Heart right ventricle (tissue), 16 donors: Measurements from ENCODE around the gene ERBB4. TPM values are rescaled to one million over a fixed set of nuclear protein-coding genes. Genes with fewer than 3 reads are reported as not detected.

Experiments
- ATAC-seq, 8 donors: fragments of 200-7000 bp; cut with Tn5 transposase; one replicate each; pipeline ENCODE4 v1.9.1; 2020; ENCODE audit warnings: mild to moderate bottlenecking in 8 of 8, moderate library complexity in 8 of 8, moderate number of reproducible peaks in 1 of 8
- DNase-seq, 2 donors: peaks; one replicate each; pipeline ENCODE4 v3.0.0-alpha.2; 2020
- H3K27ac ChIP-seq, 10 donors: fragments of 200-600 bp; sonication (generic) in 2 of 10; one replicate each; pipeline versions ENCODE4 v1.5.0 to v1.8.0; 2020 to 2022; ENCODE audit warnings: mild to moderate bottlenecking in 3 of 10
- H3K27me3 ChIP-seq, 7 donors: fragments of 200-600 bp; one replicate each; pipeline ENCODE4 v1.8.0; 2021 to 2022; ENCODE audit warnings: mild to moderate bottlenecking in 2 of 7
- H3K36me3 ChIP-seq, 9 donors: fragments of 200-600 bp; sonication (generic) in 1 of 9; one replicate each; pipeline versions ENCODE4 v1.5.0 to v1.8.0; 2020 to 2022; ENCODE audit warnings: mild to moderate bottlenecking in 2 of 9
- H3K4me1 ChIP-seq, 9 donors: fragments of 200-600 bp; sonication (generic) in 1 of 9; one replicate each; pipeline versions ENCODE4 v1.5.0 to v1.8.0; 2020 to 2022; ENCODE audit warnings: mild to moderate bottlenecking in 4 of 9
- H3K4me3 ChIP-seq, 10 donors: fragments of 200-600 bp; sonication (generic) in 2 of 10; one replicate each; pipeline versions ENCODE4 v1.5.0 to v1.8.0; 2020 to 2022; ENCODE audit warnings: mild to moderate bottlenecking in 7 of 10, moderate library complexity in 2 of 10
- H3K9me3 ChIP-seq, 11 donors: fragments of 200-600 bp in 10 of 11; sonication (generic) in 2 of 11; one replicate each; pipeline versions ENCODE4 v1.5.0 to v1.8.0; 2013 to 2022; ENCODE audit warnings: mild to moderate bottlenecking in 2 of 11, control low read depth in 1 of 11, moderate library complexity in 1 of 11
- CTCF ChIP-seq, 9 donors: fragments of 200-600 bp; sonication (generic) in 2 of 9; IDR thresholded peaks; one replicate each; pipeline versions ENCODE4 v1.5.0 to v1.8.0; 2021 to 2022; ENCODE audit warnings: antibody characterized with exemption in 9 of 9, mild to moderate bottlenecking in 5 of 9, moderate library complexity in 1 of 9
- WGBS, 2 donors: extraction: QIAGEN DNeasy Blood & Tissue Kit; methylation state at CpG; one replicate each; pipeline ENCODE4 v1.1.7; 2013; ENCODE audit warnings: inconsistent platforms in 1 of 2; 5-methylcytosine and 5-hydroxymethylcytosine counted together
- intact Hi-C, 10 donors: fragments of 100-400 bp; cut with DNase I; formaldehyde crosslinking; loops; one replicate each; pipeline versions ENCODE4 v1.11.1 to v1.14.2; 2022
- polyA plus RNA-seq, 2 donors: library from polyadenylated mRNA; stranded (reverse); fragments of 200-250 nt; gene quantifications; one replicate each; pipeline ENCODE4 v1.2.3, GENCODE V29; 2013
- total RNA-seq, 10 donors: library from RNA; stranded (reverse); fragmentation: NEBNext Ultra II Directional in 3 of 10; extraction: Animal tissue kit (Norgen Biotek cat#: 25700) in 3 of 10; gene quantifications; one replicate each; pipeline versions ENCODE4 v1.2.1 to v1.2.4, GENCODE V29; 2021 to 2023
- donor health status: Arrhythmogenic right ventricular cardiomyopathy.
- donor health status: ischemic (EF 13 %, LVEDD 7.1; RV severe dilation, severe dysfunction).
- donor health status: healthy with polysubstance abuse.
- donor health status: DM: no; HTN: yes; CAD: no.
- donor health status: DM: no; HTN: no; CAD: no.
- donor health status: ischemic (EF 25% LVEDD 6.9; RV normal size, moderate dysfunction).
- donor health status: ischemic (EF 25% LVEDD 5.7; RV mildly dilated, moderate dysfunction).
- donor health status: healthy.
- donor health status: DM: yes; HTN: yes; CAD: no.
- donor health status: Ischemic cardiomyopathy.
- donor health status: ischemic (EF 35%, LVEDD 5.7; RV mildly dilated, moderate dysfunction).
- donor health status: nonischemic (EF 11% LVEDD 7.7; RV severe dilation, severe dysfunction).
- donor health status: DM: yes; HTN: yes; CAD: no.
- donor health status: PGD.
- donor health status: ischemic (EF 29% LVEDD 5.4; RV normal size, mild dysfunction).
- donor health status: nonischemic (EF 23%, LVEDD 6.1; RV moderate dilation, normal function).

Gene ERBB4
- total and polyA plus RNA-seq, 12 donors, result 1.2 to 24.6 (median 16.1) TPM

DNA sequence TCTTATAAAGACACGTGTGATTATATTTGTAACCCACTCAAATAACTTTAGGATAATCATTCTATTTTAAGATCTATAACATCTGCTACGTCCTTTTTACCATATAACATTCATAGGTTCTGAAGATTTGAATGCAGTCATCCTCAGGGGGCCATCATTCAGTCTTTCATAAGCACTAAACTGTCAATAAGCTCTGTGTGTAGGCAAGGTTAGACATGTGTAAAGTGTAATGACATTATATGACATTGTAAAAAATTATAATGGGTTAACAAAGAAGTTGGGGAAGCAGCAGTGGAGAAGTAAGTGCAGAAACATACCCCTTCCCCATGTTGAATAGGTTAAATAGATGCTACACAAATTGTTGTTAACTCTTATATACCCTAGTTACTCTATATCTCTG, 845.9 kb downstream of the ERBB4 start:
- ATAC-seq, result no peak
- Histone ChIP-seq H3K27me3 (no peaks in the 10 kb centered on the region), H3K9me3 (peaks cover 0 to under 1% (median 0%) of the 10 kb centered on the region in 11 donors), H3K36me3 (no peaks in the 10 kb centered on the region), H3K4me3 (no peak overlapping the region), H3K4me1 (no peaks in the 10 kb centered on the region), H3K27ac (no peak overlapping the region)
- intact Hi-C loops, result no loop called here
- WGBS, 2 donors, result 70 to 77% methylated on average over 2 of the region's 2 CpGs
- DNase-seq, result no peak
- TF ChIP-seq CTCF (IDR thresholded peaks at IDR 0.05), result no peak

GRCh38 chr2:211690736-211691135, 847.9 kb downstream of the ERBB4 start:
- no peak for ATAC-seq
- Histone ChIP-seq H3K4me3 (no peak overlapping the region), H3K27ac (no peak overlapping the region), H3K36me3 (no peaks in the 10 kb centered on the region), H3K27me3 (no peaks in the 10 kb centered on the region), H3K4me1 (no peaks in the 10 kb centered on the region), H3K9me3 (peaks cover 0 to 10% (median 0%) of the 10 kb centered on the region in 11 donors)
- WGBS, 2 donors, result 57 to 59% methylated on average over 1 of the region's 1 CpG
- TF ChIP-seq CTCF (IDR thresholded peaks at IDR 0.05), result no peak
- intact Hi-C loops, result no loop called here
- DNase-seq, result no peak

- H3K4me3 ChIP-seq, result no peak overlapping the region
- no peaks in the 10 kb centered on the region for H3K36me3 ChIP-seq
- TF ChIP-seq CTCF (IDR thresholded peaks at IDR 0.05), result no peak
- 60 to 69% methylated on average over 2 of the region's 2 CpGs for WGBS, 2 donors
- no peak overlapping the region for H3K27ac ChIP-seq
- DNase-seq, result no peak
- no peak for ATAC-seq
- no peaks in the 10 kb centered on the region for H3K4me1 ChIP-seq
- intact Hi-C loops, result no loop called here
- H3K27me3 ChIP-seq, result no peaks in the 10 kb centered on the region
- H3K9me3 ChIP-seq, result peaks cover 0 to 35% (median 25%) of the 10 kb centered on the region in 11 donors
Measured at GRCh38 chr2:211688196-211688595, 850.4 kb downstream of the ERBB4 start.

- no peaks in the 10 kb centered on the region for H3K27me3 ChIP-seq
Measured at GRCh38 chr2:211674715-211675114, 863.9 kb downstream of the ERBB4 start.

More at GRCh38 chr2:211674715-211675114, 863.9 kb downstream of the ERBB4 start:
- H3K4me3 ChIP-seq, result no peak overlapping the region
- intact Hi-C loops, result no loop called here
- H3K36me3 ChIP-seq, result no peaks in the 10 kb centered on the region
- H3K4me1 ChIP-seq, result no peaks in the 10 kb centered on the region
- H3K27ac ChIP-seq, result no peak overlapping the region
- TF ChIP-seq CTCF (IDR thresholded peaks at IDR 0.05), result no peak
- DNase-seq, result no peak
- no peak for ATAC-seq
- no peaks in the 10 kb centered on the region for H3K9me3 ChIP-seq
- WGBS, 2 donors, result 72 to 74% methylated on average over 2 of the region's 2 CpGs
